GM18520 (cell line): Measurements from ENCODE around the gene AMOTL2.

ENCODE experiments used
- ATAC-seq: cut with Tn5 transposase; IDR thresholded peaks from one replicate; pipeline ENCODE4 v1.9.1; 2021; ENCODE audit not compliant: unreplicated experiment

Gene AMOTL2

DNA sequence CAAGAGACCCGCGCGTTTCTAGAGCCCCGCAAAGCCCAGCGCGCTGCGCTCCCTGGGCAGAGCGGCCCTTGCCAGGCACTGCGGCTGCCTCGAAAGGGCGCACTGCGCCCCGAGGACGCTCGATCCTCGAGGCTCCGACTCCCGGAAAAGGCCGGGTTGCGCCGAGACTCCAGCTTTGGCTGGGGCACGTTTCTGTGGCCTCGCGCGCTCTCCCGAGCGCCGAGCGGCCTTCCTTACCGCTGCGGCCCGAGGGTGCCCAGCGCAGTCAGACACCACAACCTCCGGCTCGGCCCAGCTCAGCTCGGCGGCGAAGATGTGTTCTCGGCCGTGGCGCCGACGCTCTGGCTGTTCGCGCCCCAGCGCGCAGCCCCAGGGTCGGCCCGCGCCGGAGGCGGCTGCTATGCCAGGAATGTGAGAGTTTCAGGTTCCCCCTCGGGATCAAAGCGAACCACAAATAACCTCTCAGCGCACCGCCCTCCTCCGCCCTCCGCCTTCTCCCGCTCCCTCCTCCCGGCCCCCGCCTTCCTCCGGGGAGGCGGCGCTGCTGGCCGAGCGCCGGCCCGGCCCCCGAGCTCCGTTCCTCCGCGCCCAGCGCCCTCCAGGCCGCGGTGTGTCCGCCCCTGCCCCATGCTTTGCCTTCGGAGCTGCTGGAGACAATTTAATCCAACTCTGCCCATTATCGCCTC lies at the start of gene AMOTL2:
AMOTL2 (minus strand) TSS at position 343 of the 686 bp plus-strand sequence. CDS start 3,014 bp downstream, outside the sequence.
- ATAC-seq: no peak

DNA sequence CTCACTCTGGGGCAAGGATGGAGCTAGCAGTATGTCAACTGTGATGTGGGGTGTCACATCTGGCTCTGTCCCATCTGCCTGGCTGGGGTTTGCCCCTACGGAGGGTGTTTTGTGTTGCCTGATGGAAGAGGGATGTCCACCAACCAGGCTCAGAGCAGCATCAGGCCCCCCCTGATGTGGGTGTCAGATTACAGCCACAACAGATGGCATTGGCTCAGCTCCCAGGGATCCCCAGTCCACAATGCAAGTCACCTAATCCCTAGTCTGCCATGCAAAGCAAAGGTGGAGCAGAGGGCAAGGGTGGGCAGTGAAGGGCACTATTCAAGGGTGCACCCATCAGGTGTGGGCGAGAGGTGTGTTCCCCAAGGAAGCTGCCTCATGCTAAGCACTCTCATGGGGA lies 48.9 kb upstream of the AMOTL2 start:
- no peak for ATAC-seq

- ATAC-seq: no peak
Measured at GRCh38 chr3:134419960-134420321, 45.7 kb upstream of the AMOTL2 start.

DNA sequence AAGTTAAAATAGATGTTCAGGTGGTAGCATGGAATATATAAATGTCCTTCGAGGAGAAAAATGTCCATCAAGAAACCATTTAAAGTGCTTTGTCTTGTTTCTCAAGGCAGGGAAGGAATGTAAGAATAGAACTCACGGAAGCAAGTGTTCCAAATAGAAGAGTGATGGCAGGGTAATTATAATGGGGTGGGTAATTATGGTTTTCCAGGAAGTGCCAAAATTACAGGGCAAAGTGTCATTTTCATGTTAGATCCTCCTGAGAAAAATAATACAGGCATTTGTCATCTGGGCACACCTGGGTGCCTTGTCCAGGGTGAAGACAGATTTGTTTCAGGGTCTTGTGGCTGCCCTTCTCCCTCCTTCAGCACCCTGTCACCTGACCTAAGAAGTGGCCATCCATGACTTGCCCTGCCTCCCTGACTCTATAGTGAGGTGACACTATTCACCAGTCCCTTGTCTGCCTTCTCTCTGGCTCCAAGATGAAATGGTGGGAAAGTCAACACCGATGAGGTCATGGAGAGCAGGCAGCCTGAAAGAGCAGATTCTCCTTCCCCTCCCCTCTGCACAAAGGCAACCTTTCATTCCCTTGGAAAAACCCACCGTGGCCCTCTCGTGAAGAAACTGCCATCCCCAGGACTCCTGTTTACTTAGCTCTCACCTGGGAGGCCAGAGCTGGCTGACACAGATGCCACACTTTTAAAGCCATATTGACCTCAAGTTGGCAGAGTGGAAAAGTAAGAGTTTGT lies 45.1 kb upstream of the AMOTL2 start:
- ATAC-seq: no peak

DNA sequence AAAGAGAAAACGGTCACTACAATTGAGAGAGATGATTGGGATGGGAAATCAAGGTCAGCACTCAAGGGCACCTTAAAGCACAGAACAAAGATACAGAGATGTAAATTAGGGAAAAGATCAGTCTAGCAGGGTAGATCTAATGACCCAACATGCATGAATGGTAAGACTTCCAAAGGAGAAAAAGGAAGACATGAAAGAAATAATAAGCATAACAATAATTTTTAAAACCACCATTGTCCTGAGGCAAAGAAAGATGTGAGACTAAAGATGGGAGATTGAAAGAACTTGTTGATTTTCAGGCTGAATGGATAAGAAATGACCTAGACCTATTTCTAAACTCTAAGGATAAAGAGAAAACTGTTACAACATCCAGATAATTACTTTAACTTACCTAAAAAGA lies 34.8 kb upstream of the AMOTL2 start:
- no peak for ATAC-seq

GRCh38 chr3:134407239-134407625 lies 33.0 kb upstream of the AMOTL2 start:
- no peak for ATAC-seq

GRCh38 chr3:134406331-134407238 lies 32.3 kb upstream of the AMOTL2 start:
- no peak for ATAC-seq

GRCh38 chr3:134404366-134404885 lies 30.2 kb upstream of the AMOTL2 start:
- no peak for ATAC-seq

DNA sequence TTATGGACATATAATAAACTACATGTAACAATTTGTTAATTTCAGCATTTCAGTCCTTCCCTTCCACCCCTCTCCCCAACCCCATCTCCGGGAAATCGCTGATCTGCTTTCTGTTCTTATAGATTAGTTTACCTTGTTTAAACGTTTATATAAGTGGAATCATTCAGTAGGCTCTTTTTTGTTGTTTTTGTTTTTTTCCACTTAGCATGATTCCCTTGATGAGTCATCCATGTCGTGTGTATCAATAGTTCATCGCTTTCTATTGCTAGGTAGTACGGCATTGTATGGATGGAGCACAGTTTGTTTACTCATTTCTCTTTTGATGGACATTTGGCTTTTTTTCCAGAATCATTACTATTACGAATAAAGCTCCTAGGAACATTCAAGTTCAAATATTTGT lies 23.5 kb upstream of the AMOTL2 start:
- ATAC-seq: no peak

- no peak for ATAC-seq
Measured at GRCh38 chr3:134395103-134395502, 20.9 kb upstream of the AMOTL2 start.

DNA sequence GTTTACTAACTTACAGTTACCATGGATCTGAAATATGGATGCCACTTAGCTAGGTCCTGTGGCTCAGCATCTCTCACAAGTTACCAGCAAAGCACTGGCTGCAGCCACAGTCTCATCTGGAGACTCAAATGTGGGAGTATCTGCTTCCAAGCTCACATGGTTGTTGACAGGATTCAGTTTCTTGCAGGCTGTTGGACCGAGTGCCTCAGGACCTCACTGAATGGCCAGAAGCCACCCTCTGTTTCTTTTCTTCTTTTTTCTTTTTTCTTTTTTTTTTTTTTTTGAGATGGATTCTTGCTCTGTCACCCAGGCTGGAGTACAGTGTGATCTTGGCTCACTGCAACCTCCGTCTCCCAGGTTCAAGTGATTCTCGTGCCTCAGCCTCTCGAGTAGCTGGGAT lies 20.1 kb upstream of the AMOTL2 start:
- no peak for ATAC-seq

GRCh38 chr3:134393074-134393473 lies 18.8 kb upstream of the AMOTL2 start:
- no peak for ATAC-seq

GRCh38 chr3:134392336-134392983 lies 18.2 kb upstream of the AMOTL2 start:
- ATAC-seq: no peak

DNA sequence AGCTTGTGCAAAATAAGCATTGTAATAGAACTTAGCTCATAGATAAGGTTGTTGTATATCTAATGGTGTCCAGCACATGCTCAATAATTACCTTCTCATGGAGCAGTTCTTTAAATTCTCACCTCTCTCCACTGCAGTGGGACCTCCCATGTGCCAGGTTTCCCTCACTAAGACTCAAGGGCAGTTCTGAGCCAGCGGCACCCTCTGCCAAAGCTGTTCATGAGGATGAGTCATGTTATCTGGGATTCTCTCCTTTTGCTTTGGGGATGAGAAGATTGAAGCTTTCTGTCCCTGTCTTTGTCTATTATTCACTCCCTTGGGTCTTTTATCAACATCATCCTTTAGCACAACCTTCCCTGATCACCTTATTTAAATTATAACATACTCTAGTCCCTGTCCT lies 15.6 kb upstream of the AMOTL2 start:
- no peak for ATAC-seq

DNA sequence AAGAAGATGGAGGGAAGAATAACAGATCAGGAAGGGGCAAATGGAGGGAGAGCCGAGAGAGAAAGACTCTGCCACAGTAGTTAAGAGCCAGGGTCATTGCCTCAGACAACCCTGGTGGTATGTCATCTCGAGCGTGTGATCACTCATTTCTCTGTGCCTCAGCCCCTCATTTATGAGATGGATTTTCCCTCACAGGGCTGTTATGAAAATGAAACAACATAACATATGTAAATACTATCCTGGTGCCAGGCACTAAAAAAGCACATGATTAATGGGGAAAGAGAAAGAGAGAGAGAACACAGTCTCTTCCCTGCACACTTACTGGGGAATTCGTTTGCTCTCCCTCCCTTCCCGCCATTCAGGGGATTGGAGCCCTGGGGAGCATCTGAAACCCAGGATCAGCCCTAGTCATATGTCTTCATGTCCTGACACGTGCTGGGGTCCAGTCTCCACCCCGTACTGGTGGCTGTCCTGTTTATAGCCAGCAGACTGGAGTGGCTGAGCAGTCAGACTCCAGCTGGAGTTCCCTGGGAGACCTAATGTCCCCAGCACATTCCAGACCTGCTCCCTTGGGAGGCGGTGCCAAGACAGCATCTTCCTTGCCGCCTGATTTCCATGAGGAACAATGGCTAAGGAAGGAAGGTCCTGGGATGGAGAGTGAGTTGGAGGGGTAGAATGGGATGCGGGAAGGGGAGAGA lies 14.7 kb upstream of the AMOTL2 start:
- ATAC-seq: peak; percentile 68

GRCh38 chr3:134388292-134388691 lies 14.0 kb upstream of the AMOTL2 start:
- no peak for ATAC-seq

- no peak for ATAC-seq
Measured at GRCh38 chr3:134387293-134387692, 13.0 kb upstream of the AMOTL2 start.

DNA sequence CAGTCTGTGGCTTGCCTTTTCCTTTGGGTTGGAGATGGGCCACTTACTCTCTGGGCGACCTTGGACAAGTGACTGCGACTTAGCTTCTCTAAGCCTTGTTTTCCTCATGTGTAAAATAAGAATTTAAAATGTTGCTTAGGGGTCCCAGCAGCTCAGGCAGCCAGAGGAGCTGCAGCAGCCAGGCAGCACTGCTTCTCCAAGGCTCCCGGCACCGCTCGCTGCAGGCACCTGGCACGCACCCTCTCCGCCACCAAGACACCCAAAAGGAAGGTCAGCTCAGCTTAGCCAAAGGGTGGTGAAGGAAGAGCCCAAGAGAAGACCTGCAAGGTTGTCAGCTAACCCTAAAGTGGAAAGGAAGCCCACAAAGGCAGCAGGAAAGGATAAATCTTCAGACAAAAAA lies 10.7 kb upstream of the AMOTL2 start:
- no peak for ATAC-seq

GRCh38 chr3:134381831-134382442 lies 7.7 kb upstream of the AMOTL2 start:
- ATAC-seq: no peak

- no peak for ATAC-seq
Measured at GRCh38 chr3:134381076-134381475, 6.8 kb upstream of the AMOTL2 start.
